Measurements from ENCODE around the gene HIC1. TPM values are rescaled to one million over a fixed set of nuclear protein-coding genes. Genes with fewer than 3 reads are reported as not detected.

HIC1 gene
- 112 and 136 TPM in 2 replicates for total RNA-seq

DNA sequence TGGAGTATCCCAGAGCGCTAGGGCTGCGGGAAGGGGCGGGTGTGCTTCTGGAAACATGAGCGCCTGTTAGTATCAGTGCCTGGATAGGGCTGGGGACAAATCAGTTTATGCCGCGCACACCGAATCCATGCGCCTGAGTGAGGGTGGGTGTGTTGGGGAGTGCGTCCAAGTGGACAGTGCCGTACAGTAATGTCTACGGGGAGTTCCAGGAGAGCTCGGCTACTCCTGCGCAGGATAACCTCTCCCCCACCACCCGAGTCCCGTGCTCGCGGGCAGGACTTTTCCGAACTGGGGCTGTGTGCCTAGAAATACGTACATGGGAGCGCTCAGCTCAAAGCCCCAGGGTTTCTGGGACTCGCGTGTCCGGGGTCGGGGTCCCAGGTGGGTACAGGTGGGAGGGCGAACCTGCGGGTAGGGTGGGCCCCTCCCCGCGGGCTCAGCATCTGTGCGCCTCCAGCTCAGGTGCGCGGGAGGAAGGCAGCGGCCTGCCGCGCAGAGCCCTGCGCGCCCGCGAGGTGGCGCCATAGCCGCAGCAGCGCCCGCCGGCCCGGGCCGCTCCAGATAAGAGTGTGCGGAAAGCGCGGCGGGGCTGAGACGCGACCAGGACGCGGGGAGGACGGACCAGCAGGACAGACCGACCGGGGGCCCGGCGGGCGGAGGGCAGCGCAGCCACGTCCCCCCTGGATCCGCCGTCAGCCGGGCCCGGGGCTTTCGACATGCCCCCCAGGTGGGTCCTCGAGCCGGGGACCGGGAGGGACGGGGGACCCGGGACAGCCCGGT, at the start of gene HIC1:
TSS of gene HIC1 (plus strand) at position 592 of the 780 bp plus-strand sequence. CDS start 1,588 bp downstream, outside the sequence.

GRCh38 chr17:2025220-2025621, 29.7 kb upstream of the HIC1 start, which contains the start of gene RTN4RL1:
Gene RTN4RL1, minus strand, starts transcription at chr17:2025334. Its CDS starts 469 bp downstream, at chr17:2024865.

DNA sequence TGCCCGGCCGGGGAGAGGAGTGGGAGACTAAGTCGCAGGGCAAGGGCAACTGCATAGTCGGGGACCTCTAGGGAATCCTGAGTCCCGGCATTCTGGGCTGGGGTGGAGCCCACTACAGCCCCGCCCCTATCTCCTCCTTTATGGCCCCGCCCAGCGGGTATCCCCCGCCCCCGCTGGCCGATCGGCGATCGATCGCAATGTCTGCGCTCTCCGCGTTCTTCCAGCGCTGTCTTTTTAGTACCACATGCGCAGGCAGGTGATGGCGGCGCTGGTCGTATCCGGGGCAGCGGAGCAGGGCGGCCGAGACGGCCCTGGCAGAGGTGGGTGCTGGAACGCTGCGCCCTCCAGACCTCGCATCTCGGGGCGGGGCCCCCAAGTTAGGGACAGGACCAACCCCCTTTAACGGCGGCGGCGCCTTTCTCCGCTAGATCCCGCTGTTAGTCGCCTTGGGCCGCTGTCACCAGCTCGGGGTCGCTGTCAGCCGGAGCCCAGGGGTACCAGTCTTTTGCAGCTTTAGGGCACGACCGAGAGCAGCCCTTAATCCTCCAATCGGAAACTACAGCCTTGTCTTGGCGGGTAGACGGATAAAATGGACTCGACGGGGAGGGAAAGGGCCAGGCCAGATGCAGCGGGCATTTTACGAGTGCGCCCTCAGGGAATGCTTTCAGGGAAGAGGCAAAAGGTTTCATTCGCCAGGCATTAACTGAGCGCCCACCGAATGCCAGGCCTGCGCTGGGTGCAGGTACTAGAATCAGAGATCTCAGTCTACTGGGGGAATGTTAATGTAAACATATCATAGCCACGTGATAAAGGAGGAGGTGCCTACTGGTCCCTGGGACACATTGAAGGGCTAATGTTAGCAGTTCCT, 24.8 kb upstream of the HIC1 start, which contains the start of gene DPH1:
TSS of gene DPH1 (plus strand) at position 243 of the 868 bp plus-strand sequence. CDS start at position 260, 17 bp downstream.

GRCh38 chr17:2041561-2042389, 13.1 kb upstream of the HIC1 start, which contains the start of gene OVCA2:
Gene OVCA2, plus strand, starts transcription at chr17:2042022. Its CDS starts 26 bp downstream, at chr17:2042048.

Other genes starting within 250 kb of the HIC1 start
- 5.2 and 8.0 TPM in 2 replicates for gene SMYD4, start 225.2 kb upstream of the HIC1 start, total RNA-seq
- gene RPA1, start 225.1 kb upstream of the HIC1 start, total RNA-seq = 24.8 and 40.9 TPM in 2 replicates
- gene RTN4RL1, start 29.8 kb upstream of the HIC1 start, total RNA-seq = under 0.01 and 0.29 TPM in 2 replicates
- 23.6 and 30.1 TPM in 2 replicates for gene DPH1, start 24.9 kb upstream of the HIC1 start, total RNA-seq
- gene OVCA2, start 13.1 kb upstream of the HIC1 start, total RNA-seq = 72.0 and 89.9 TPM in 2 replicates
- gene SMG6, start 248.7 kb downstream of the HIC1 start, total RNA-seq = 30.3 and 46.1 TPM in 2 replicates
- 13.3 and 16.4 TPM in 2 replicates for gene SRR, start 248.8 kb downstream of the HIC1 start, total RNA-seq